Measurements from ENCODE around the gene ARRDC3. TPM values are rescaled to one million over a fixed set of nuclear protein-coding genes. Genes with fewer than 3 reads are reported as not detected.
A peak's percentile ranks its signal among the peaks of the same experiment; 100 is the strongest.

ARRDC3 gene
- total and polyA plus RNA-seq, 9 of the 15 experiments (the other 6 are each of a cell fraction or from before 2014, with no cell fraction given) = 15.3 to 58.1 (median 39.4) TPM

GRCh38 chr5:91383027-91383955, at the start of gene ARRDC3 (continued):
- TF ChIP-seq SREBF1 (IDR thresholded peaks at IDR 0.05; ENCODE audit: borderline replicate concordance, low read depth, low read length) = no peak
- peak; percentile 71 for TF ChIP-seq NFRKB (IDR thresholded peaks at IDR 0.05; ENCODE audit: low read depth)
- peak; percentile 21 for TF ChIP-seq NR2C1 (IDR thresholded peaks at IDR 0.05)
- no peak; the same call in 1 of the 2 replicates for TF ChIP-seq NR2C1 (tag; IDR thresholded peaks at IDR 0.05)
- TF ChIP-seq ARID4B (CRISPR knock-in tag; IDR thresholded peaks at IDR 0.05) = no peak; the same call in 1 of the 2 replicates
- no peak for TF ChIP-seq ZBTB43 (CRISPR knock-in tag; IDR thresholded peaks at IDR 0.05)
- peak in 2 of 3 experiments; percentile 26 to 46 for TF ChIP-seq YY1 (IDR thresholded peaks at IDR 0.05; ENCODE audit: borderline replicate concordance in 1 of 3, control insufficient read depth in 1 of 3, extremely low read depth in 1 of 3, insufficient read depth in 3 of 3, insufficient read length in 1 of 3, insufficient replicate concordance in 2 of 3, low read depth in 1 of 3, low read length in 2 of 3)
- TF ChIP-seq POU5F1 (IDR thresholded peaks at IDR 0.05; ENCODE audit: borderline replicate concordance, low read depth, low read length, partially characterized antibody) = peak; percentile 62
- TF ChIP-seq TEAD1 (CRISPR knock-in tag; IDR thresholded peaks at IDR 0.05) = peak; percentile 40 to 43; a peak in 2 of 4 replicates
- no peak for TF ChIP-seq ZSCAN32 (CRISPR knock-in tag; IDR thresholded peaks at IDR 0.05)
- TF ChIP-seq RBFOX2 (IDR thresholded peaks at IDR 0.05; ENCODE audit: low read depth, low read length) = peak; percentile 100
- TF ChIP-seq NFE2 (IDR thresholded peaks at IDR 0.05; ENCODE audit: low read depth) = peak; percentile 65
- peak; percentile 55 for TF ChIP-seq ZNF592 (IDR thresholded peaks at IDR 0.05)
- TF ChIP-seq ZNF79 (CRISPR knock-in tag; IDR thresholded peaks at IDR 0.05; ENCODE audit: low read depth) = no peak
- TF ChIP-seq CSDE1 (IDR thresholded peaks at IDR 0.05) = peak in 1 of 2 experiments; percentile 80; a peak in 2 of 4 replicates
- TF ChIP-seq POLR2B (IDR thresholded peaks at IDR 0.05; ENCODE audit: low read depth, partially characterized antibody) = peak; percentile 96
